Kidney (tissue), 22 donors: Measurements from ENCODE around the gene FBXO40. TPM values are rescaled to one million over a fixed set of nuclear protein-coding genes. Genes with fewer than 3 reads are reported as not detected.

ENCODE experiments used
- DNase-seq, 5 donors: peaks; one replicate each; pipeline ENCODE4 v3.0.0-alpha.2; 2013 to 2020
- FAIRE-seq: peaks from 2 replicates; lab custom pipeline; 2012; peaks lifted over from hg19 to GRCh38; lab: Jason Lieb, UNC
- H3K27ac ChIP-seq, 2 donors: one replicate each; pipeline ENCODE4 v1.7.0; 2013; ENCODE audit warnings: low read depth in 2 of 2, low read length in 2 of 2, inconsistent platforms in 1 of 2
- H3K27me3 ChIP-seq: one replicate; pipeline ENCODE4 v1.7.1; 2013; ENCODE audit warnings: low read length, inconsistent platforms; ENCODE audit not compliant: control insufficient read depth, insufficient read depth
- H3K36me3 ChIP-seq, 3 donors: one replicate each; pipeline versions ENCODE4 v1.7.0 to v1.7.1; 2013; ENCODE audit warnings: low read length in 3 of 3, control low read depth in 1 of 3, inconsistent platforms in 1 of 3; ENCODE audit not compliant: insufficient read depth in 3 of 3, control insufficient read depth in 2 of 3
- H3K4me1 ChIP-seq, 3 donors: one replicate each; pipeline versions ENCODE4 v1.7.0 to v1.7.1; 2013; ENCODE audit warnings: low read length in 3 of 3, inconsistent platforms in 1 of 3, low read depth in 1 of 3; ENCODE audit not compliant: control insufficient read depth in 2 of 3, insufficient read depth in 2 of 3
- H3K4me3 ChIP-seq, 3 donors: one replicate each; pipeline versions ENCODE4 v1.7.0 to v1.8.1; 2013; ENCODE audit warnings: low read length in 3 of 3, control low read depth in 1 of 3, inconsistent platforms in 1 of 3
- H3K9ac ChIP-seq, 3 donors: one replicate each; pipeline versions ENCODE4 v1.7.0 to v1.7.1; 2013; ENCODE audit warnings: low read length in 3 of 3, control low read depth in 1 of 3, inconsistent platforms in 1 of 3
- H3K9me3 ChIP-seq, 3 donors: one replicate each; pipeline versions ENCODE4 v1.7.0 to v1.7.1; 2013; ENCODE audit warnings: low read length in 3 of 3, control low read depth in 1 of 3, inconsistent platforms in 1 of 3; ENCODE audit not compliant: control insufficient read depth in 2 of 3, insufficient read depth in 1 of 3
- CTCF ChIP-seq: IDR thresholded peaks from 3 replicates; pipeline ENCODE4 v1.5.1; 2012; ENCODE audit warnings: mild to moderate bottlenecking, moderate library complexity, borderline replicate concordance; ENCODE audit not compliant: insufficient read depth; ENCODE audit errors: extremely low read depth
- intact Hi-C: fragments of 100-400 bp; cut with DNase I; formaldehyde crosslinking; loops from one replicate; pipeline ENCODE4 v1.11.1; 2022
- long read RNA-seq, 10 donors: library from polyadenylated mRNA in 1 of 10; unstranded in 1 of 10; transcript quantifications; one replicate each; pipeline ENCODE4 v2.0.0 and lab custom pipeline, GENCODE V29; 2021 to 2026
- polyA plus RNA-seq: library from polyadenylated mRNA; stranded (reverse); fragments of 350-450 nt; fragmentation: Illumina TruSeq; extraction: RNeasy Lipid Tissue Mini Kit (QIAGEN cat#74804); gene quantifications from one replicate; pipeline ENCODE4 v1.2.3, GENCODE V29; 2014; ENCODE audit warnings: low read depth, low replicate concordance; ENCODE audit not compliant: insufficient read depth
- total RNA-seq: library from RNA; stranded (reverse); fragmentation: NEBNext Ultra II Directional; extraction: Animal tissue kit (Norgen Biotek cat#: 25700); gene quantifications from one replicate; pipeline ENCODE4 v1.2.1, GENCODE V29; 2021
- donor health status: control.
- donor health status: control.
- donor health status: control.
- donor health status: control.
- donor health status: control.
- donor health status: DM: yes; HTN: yes; CAD: no.
- donor health status: Normal renal cell carcinoma (clear cell type).

Gene FBXO40
- total RNA-seq: not detected
- polyA plus RNA-seq: not detected
- long read RNA-seq, donor 1: 0 reads
- long read RNA-seq, donor 2: 0 reads
- long read RNA-seq, donor 3: 0 reads
- long read RNA-seq, donor 4: 0 reads
- long read RNA-seq, donor 5: 0 reads
- long read RNA-seq, donor 6: 0 reads
- long read RNA-seq, donor 7: 0 reads
- long read RNA-seq, donor 8: 0 reads
- long read RNA-seq, donor 9: 0 reads
- long read RNA-seq, donor 10: 0 reads

GRCh38 chr3:121592856-121593702 lies at the start of gene FBXO40:
Gene FBXO40, plus strand, starts transcription at chr3:121593379. Its CDS starts 27,197 bp downstream, at chr3:121620576.
- Histone ChIP-seq H3K4me3 (no peak within 1 kb of the TSS), H3K9ac (no peak within 1 kb of the TSS), H3K9me3 (no peaks in the 10 kb centered on the region), H3K36me3 (no peaks in the 10 kb centered on the region), H3K27ac (no peak within 1 kb of the TSS), H3K27me3 (no peaks in the 10 kb centered on the region), H3K4me1 (peaks cover 0 to 6% (median 0%) of the 10 kb centered on the region in 3 donors)
- peak; percentile 9 for TF ChIP-seq CTCF
- FAIRE-seq (no peak), DNase-seq (peak in 3 of 5 donors; percentile 8 to 13 (median 12))
- intact Hi-C loops: no loop called here

- Histone ChIP-seq H3K9ac (peak overlapping the region in 1 of 3 donors; percentile 36), H3K27me3 (no peaks in the 10 kb centered on the region), H3K4me3 (peak overlapping the region; percentile 48 to 95 (median 78)), H3K36me3 (no peaks in the 10 kb centered on the region), H3K27ac (no peak overlapping the region), H3K9me3 (no peaks in the 10 kb centered on the region), H3K4me1 (peaks cover 0 to 4% (median 0%) of the 10 kb centered on the region in 3 donors)
- TF ChIP-seq CTCF: no peak
- no peak for FAIRE-seq
- intact Hi-C loops: no loop called here
- no peak for DNase-seq
These were observed 48.1 kb upstream of the FBXO40 start for GRCh38 chr3:121545049-121545573.

GRCh38 chr3:121545574-121546455 lies 47.4 kb upstream of the FBXO40 start, which contains the start of gene POLQ:
Gene POLQ, minus strand, starts transcription at chr3:121545988. Its CDS starts 111 bp downstream, at chr3:121545877.
- Histone ChIP-seq H3K4me3 (peak within 1 kb of the TSS; percentile 78 to 95 (median 85)), H3K36me3 (no peaks in the 10 kb centered on the region), H3K27ac (peak within 1 kb of the TSS in 1 of 2 donors; percentile 56), H3K9ac (peak within 1 kb of the TSS; percentile 37 to 96 (median 61)), H3K27me3 (no peaks in the 10 kb centered on the region), H3K9me3 (no peaks in the 10 kb centered on the region), H3K4me1 (peaks cover 0 to 4% (median 0%) of the 10 kb centered on the region in 3 donors)
- no peak for TF ChIP-seq CTCF
- intact Hi-C loops: no loop called here
- DNase-seq (peak; percentile 90 to 98 (median 95)), FAIRE-seq (peak; percentile 73)
